HG03066 (cell line): ENCODE data around the gene DPEP1.
A peak's percentile ranks its signal among the peaks of the same experiment; 100 is the strongest.
"Not testable (repeated sequence)": the region's sequence is repeated elsewhere in the genome, so short reads cannot be mapped to it uniquely, and the experiment has no call there.

Source experiments
- ATAC-seq: cut with Tn5 transposase; IDR thresholded peaks from one replicate; pipeline ENCODE4 v1.9.1; 2021; ENCODE audit warnings: low read depth; ENCODE audit not compliant: unreplicated experiment

DPEP1 gene

GRCh38 chr16:89670496-89671431, 57.3 kb downstream of the DPEP1 start:
- no peak for ATAC-seq

- not testable (repeated sequence) for ATAC-seq
These were observed 58.1 kb downstream of the DPEP1 start for GRCh38 chr16:89671565-89671964.

- ATAC-seq = no peak
These were observed 58.9 kb downstream of the DPEP1 start for GRCh38 chr16:89672177-89672941.

- ATAC-seq = no peak
These were observed 64.8 kb downstream of the DPEP1 start for GRCh38 chr16:89678258-89678657.

DNA sequence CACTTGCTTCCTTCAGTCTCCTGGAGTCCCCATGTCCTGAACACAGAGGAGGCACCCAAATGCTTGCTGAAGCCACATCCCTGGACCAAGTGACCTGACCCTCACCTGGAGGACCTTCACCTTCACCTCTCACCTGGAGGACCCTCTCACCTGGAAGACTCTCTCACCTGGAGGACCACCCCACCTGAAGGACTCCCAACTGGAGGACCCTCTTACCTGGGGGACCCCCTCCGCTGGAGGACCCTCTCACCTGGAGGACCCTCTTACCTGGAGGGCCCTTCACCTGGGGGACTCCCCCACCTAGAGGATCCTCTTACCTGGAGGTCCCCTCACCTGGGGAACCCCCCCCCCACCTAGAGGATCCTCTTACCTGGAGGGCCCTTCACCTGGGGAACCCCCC, 72.5 kb downstream of the DPEP1 start:
- ATAC-seq = no peak

DNA sequence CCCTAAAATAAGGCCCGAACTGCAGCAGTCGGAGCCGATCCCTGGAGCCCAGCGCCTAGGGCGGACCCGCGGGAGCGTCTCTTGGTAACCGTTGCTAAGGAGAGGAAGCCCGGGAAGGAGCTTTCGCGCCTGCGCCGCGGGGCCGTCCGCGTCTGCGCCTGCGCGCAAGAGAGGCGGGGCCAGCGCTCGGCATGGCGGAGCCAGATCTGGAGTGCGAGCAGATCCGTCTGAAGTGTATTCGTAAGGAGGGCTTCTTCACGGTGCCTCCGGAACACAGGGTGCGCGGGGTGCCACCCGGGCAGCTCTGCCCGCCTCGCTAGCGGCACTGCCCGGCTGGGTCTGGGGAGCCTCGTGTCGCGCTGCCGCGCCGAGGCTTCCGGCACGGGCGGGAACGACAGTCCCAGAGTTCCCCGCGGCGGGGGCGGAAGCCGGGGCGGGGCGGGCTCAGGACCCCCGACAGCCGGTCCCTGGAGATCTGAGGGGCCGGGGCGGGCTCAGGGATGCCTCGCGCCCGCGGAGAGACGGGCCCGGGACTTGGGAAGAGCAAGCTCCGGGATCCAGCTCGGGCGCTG, 73.2 kb downstream of the DPEP1 start, which contains the start of gene CDK10:
CDK10 (plus strand) TSS at position 170 of the 572 bp plus-strand sequence; CDS start at position 192, 22 bp downstream.
- ATAC-seq = peak; percentile 79

DNA sequence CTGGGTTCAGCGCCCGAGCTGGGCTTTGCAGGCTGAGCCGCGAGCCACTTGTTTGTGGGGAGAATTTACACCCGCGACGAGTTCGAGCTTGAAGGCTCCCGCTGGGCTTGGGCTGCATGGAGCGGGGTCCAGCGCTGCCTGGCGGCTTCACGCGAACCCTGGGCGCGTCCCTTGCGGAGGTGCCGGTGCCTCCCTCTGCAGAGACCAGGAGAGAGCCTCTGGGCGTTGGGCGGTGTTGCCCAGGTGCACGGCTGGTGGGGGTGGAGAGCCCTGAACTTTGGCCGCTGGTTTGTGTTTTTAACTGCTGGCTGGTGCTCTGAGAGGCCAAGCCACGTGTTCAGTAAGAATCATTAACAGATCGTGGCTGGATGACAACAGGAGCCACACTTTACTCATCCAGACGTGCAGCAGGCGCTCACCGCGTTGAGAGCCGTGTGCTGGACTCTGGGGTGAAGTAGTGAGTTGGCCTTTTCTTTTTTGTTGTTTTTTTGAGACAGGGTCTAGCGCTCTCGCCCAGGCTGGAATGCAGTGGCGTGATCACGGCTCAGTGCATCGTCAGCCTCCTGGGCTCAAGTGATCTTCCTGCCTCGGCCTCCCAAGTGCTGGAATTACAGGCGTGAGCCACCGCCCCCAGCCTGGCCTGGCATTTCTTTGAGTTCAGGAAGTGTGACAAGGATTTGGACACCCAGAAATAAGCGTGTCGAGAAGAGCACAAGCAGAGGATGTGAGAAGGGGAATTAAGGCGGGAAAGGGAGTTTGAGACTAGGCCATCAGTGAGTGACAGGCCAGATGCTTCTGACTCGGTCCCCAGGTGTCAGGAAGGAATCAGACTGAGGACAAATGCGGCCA, 73.9 kb downstream of the DPEP1 start:
- peak; percentile 45 for ATAC-seq
